ENCODE results near the gene CLSTN2.
A peak's percentile ranks its signal among the peaks of the same experiment; 100 is the strongest.

CLSTN2 gene

GRCh38 chr3:140521751-140522445 lies 586.9 kb downstream of the CLSTN2 start:
- Histone ChIP-seq H3K4ac (ENCODE audit: low read depth, low read length) (no peak overlapping the region), H3K27me3 (ENCODE audit: insufficient read depth, low read length) (no peaks in the 10 kb centered on the region), H3K79me1 (ENCODE audit: low read length) (peaks cover 3% of the 10 kb centered on the region), H2BK12ac (ENCODE audit: low read length) (peak overlapping the region; percentile 36), H4K12ac (ENCODE audit: low read depth, low read length) (peak overlapping the region; percentile 18), H2AFZ (ENCODE audit: insufficient read depth, low read length, poor library complexity) (no peak overlapping the region), H3K14ac (ENCODE audit: low read length) (no peak overlapping the region), H3K4me3 (ENCODE audit: low read depth, low read length) (no peak overlapping the region), H3K9ac (ENCODE audit: low read length) (no peak overlapping the region), H3K9me3 (ENCODE audit: insufficient read depth, low read depth, low read length) (no peaks in the 10 kb centered on the region), H2BK5ac (ENCODE audit: low read depth, low read length, poor library complexity) (peak overlapping the region; percentile 19), H3K36me3 (ENCODE audit: control insufficient read depth in 1 of 2, insufficient read depth in 2 of 2, low read length in 2 of 2) (no peaks in the 10 kb centered on the region), H3K4me2 (ENCODE audit: low read length) (peak overlapping the region; percentile 25), H3K79me2 (ENCODE audit: control insufficient read depth, insufficient read depth, low read length, poor library complexity) (no peaks in the 10 kb centered on the region), H4K91ac (ENCODE audit: low read depth, low read length) (peak overlapping the region; percentile 9), H4K8ac (ENCODE audit: low read depth, low read length) (no peak overlapping the region), H3K18ac (ENCODE audit: low read length) (peak overlapping the region; percentile 64), H3K23ac (ENCODE audit: low read length) (no peak overlapping the region), H3K27ac (ENCODE audit: low read depth, low read length) (peak overlapping the region; percentile 39), H3K4me1 (ENCODE audit: control insufficient read depth in 1 of 2, insufficient read depth in 2 of 2, low read length in 2 of 2) (peaks cover 10 to 20% of the 10 kb centered on the region in 2 experiments), H2BK120ac (ENCODE audit: insufficient read depth, low read length, poor library complexity) (peak overlapping the region; percentile 2), H2AK5ac (ENCODE audit: low read length) (no peak overlapping the region)
- WGBS (ENCODE audit: extremely low coverage, insufficient coverage, insufficient read length), result no CpG with 5 or more reads among the region's 10 CpGs
- peak; percentile 82 to 86 for DNase-seq

GRCh38 chr3:140522653-140523380 lies 587.8 kb downstream of the CLSTN2 start:
- no peak overlapping the region for H3K4me2 ChIP-seq (ENCODE audit: low read length)
- no peaks in the 10 kb centered on the region for H3K27me3 ChIP-seq (ENCODE audit: insufficient read depth, low read length)
- no peak overlapping the region for H4K12ac ChIP-seq (ENCODE audit: low read depth, low read length)
- no peaks in the 10 kb centered on the region for H3K36me3 ChIP-seq (ENCODE audit: control insufficient read depth in 1 of 2, insufficient read depth in 2 of 2, low read length in 2 of 2)
- H4K91ac ChIP-seq (ENCODE audit: low read depth, low read length), result no peak overlapping the region
- H3K79me2 ChIP-seq (ENCODE audit: control insufficient read depth, insufficient read depth, low read length, poor library complexity), result no peaks in the 10 kb centered on the region
- H3K23ac ChIP-seq (ENCODE audit: low read length), result no peak overlapping the region
- no peak overlapping the region for H2BK5ac ChIP-seq (ENCODE audit: low read depth, low read length, poor library complexity)
- H3K9me3 ChIP-seq (ENCODE audit: insufficient read depth, low read depth, low read length), result no peaks in the 10 kb centered on the region
- H3K4me3 ChIP-seq (ENCODE audit: low read depth, low read length), result no peak overlapping the region
- no CpG with 5 or more reads among the region's 5 CpGs for WGBS (ENCODE audit: extremely low coverage, insufficient coverage, insufficient read length)
- peaks cover 3% of the 10 kb centered on the region for H3K79me1 ChIP-seq (ENCODE audit: low read length)
- H2BK12ac ChIP-seq (ENCODE audit: low read length), result no peak overlapping the region
- no peak overlapping the region for H2AFZ ChIP-seq (ENCODE audit: insufficient read depth, low read length, poor library complexity)
- no peak overlapping the region for H3K14ac ChIP-seq (ENCODE audit: low read length)
- H3K4ac ChIP-seq (ENCODE audit: low read depth, low read length), result no peak overlapping the region
- H2AK5ac ChIP-seq (ENCODE audit: low read length), result no peak overlapping the region
- peaks cover 10 to 18% of the 10 kb centered on the region in 2 experiments for H3K4me1 ChIP-seq (ENCODE audit: control insufficient read depth in 1 of 2, insufficient read depth in 2 of 2, low read length in 2 of 2)
- H3K18ac ChIP-seq (ENCODE audit: low read length), result no peak overlapping the region
- peak overlapping the region; percentile 43 for H4K8ac ChIP-seq (ENCODE audit: low read depth, low read length)
- no peak overlapping the region for H3K9ac ChIP-seq (ENCODE audit: low read length)
- no peak overlapping the region for H3K27ac ChIP-seq (ENCODE audit: low read depth, low read length)
- H2BK120ac ChIP-seq (ENCODE audit: insufficient read depth, low read length, poor library complexity), result peak overlapping the region; percentile 11
- DNase-seq, result peak in 1 of 2 donors; percentile 13

- Histone ChIP-seq H3K18ac (ENCODE audit: low read length) (no peak overlapping the region), H3K27me3 (ENCODE audit: insufficient read depth, low read length) (no peaks in the 10 kb centered on the region), H3K79me1 (ENCODE audit: low read length) (peaks cover 3% of the 10 kb centered on the region), H2AFZ (ENCODE audit: insufficient read depth, low read length, poor library complexity) (no peak overlapping the region), H3K27ac (ENCODE audit: low read depth, low read length) (no peak overlapping the region), H3K9me3 (ENCODE audit: insufficient read depth, low read depth, low read length) (no peaks in the 10 kb centered on the region), H4K12ac (ENCODE audit: low read depth, low read length) (no peak overlapping the region), H2BK5ac (ENCODE audit: low read depth, low read length, poor library complexity) (no peak overlapping the region), H3K4me1 (ENCODE audit: control insufficient read depth in 1 of 2, insufficient read depth in 2 of 2, low read length in 2 of 2) (peaks cover 10 to 19% of the 10 kb centered on the region in 2 experiments), H3K79me2 (ENCODE audit: control insufficient read depth, insufficient read depth, low read length, poor library complexity) (no peaks in the 10 kb centered on the region), H3K36me3 (ENCODE audit: control insufficient read depth in 1 of 2, insufficient read depth in 2 of 2, low read length in 2 of 2) (no peaks in the 10 kb centered on the region), H2BK12ac (ENCODE audit: low read length) (no peak overlapping the region), H3K9ac (ENCODE audit: low read length) (no peak overlapping the region), H2AK5ac (ENCODE audit: low read length) (no peak overlapping the region), H3K4me2 (ENCODE audit: low read length) (no peak overlapping the region), H2BK120ac (ENCODE audit: insufficient read depth, low read length, poor library complexity) (no peak overlapping the region), H3K4me3 (ENCODE audit: low read depth, low read length) (no peak overlapping the region), H4K91ac (ENCODE audit: low read depth, low read length) (no peak overlapping the region), H3K4ac (ENCODE audit: low read depth, low read length) (no peak overlapping the region), H3K23ac (ENCODE audit: low read length) (no peak overlapping the region), H3K14ac (ENCODE audit: low read length) (no peak overlapping the region), H4K8ac (ENCODE audit: low read depth, low read length) (no peak overlapping the region)
- no peak for DNase-seq
- WGBS (ENCODE audit: extremely low coverage, insufficient coverage, insufficient read length), result no CpG with 5 or more reads among the region's 1 CpG
These were observed 588.6 kb downstream of the CLSTN2 start for GRCh38 chr3:140523600-140523999.

- Histone ChIP-seq H3K9me3 (ENCODE audit: insufficient read depth, low read depth, low read length) (no peaks in the 10 kb centered on the region), H3K36me3 (ENCODE audit: control insufficient read depth in 1 of 2, insufficient read depth in 2 of 2, low read length in 2 of 2) (no peaks in the 10 kb centered on the region), H3K14ac (ENCODE audit: low read length) (no peak overlapping the region), H3K4me3 (ENCODE audit: low read depth, low read length) (no peak overlapping the region), H3K23ac (ENCODE audit: low read length) (no peak overlapping the region), H2BK5ac (ENCODE audit: low read depth, low read length, poor library complexity) (no peak overlapping the region), H3K27ac (ENCODE audit: low read depth, low read length) (no peak overlapping the region), H4K91ac (ENCODE audit: low read depth, low read length) (no peak overlapping the region), H3K18ac (ENCODE audit: low read length) (no peak overlapping the region), H4K12ac (ENCODE audit: low read depth, low read length) (no peak overlapping the region), H3K79me1 (ENCODE audit: low read length) (peaks cover 2% of the 10 kb centered on the region), H4K8ac (ENCODE audit: low read depth, low read length) (no peak overlapping the region), H2BK12ac (ENCODE audit: low read length) (no peak overlapping the region), H3K27me3 (ENCODE audit: insufficient read depth, low read length) (no peaks in the 10 kb centered on the region), H3K4me1 (ENCODE audit: control insufficient read depth in 1 of 2, insufficient read depth in 2 of 2, low read length in 2 of 2) (peaks cover under 1 to 12% of the 10 kb centered on the region in 2 experiments), H2BK120ac (ENCODE audit: insufficient read depth, low read length, poor library complexity) (no peak overlapping the region), H3K79me2 (ENCODE audit: control insufficient read depth, insufficient read depth, low read length, poor library complexity) (no peaks in the 10 kb centered on the region), H2AK5ac (ENCODE audit: low read length) (no peak overlapping the region), H3K9ac (ENCODE audit: low read length) (no peak overlapping the region), H2AFZ (ENCODE audit: insufficient read depth, low read length, poor library complexity) (no peak overlapping the region), H3K4me2 (ENCODE audit: low read length) (no peak overlapping the region), H3K4ac (ENCODE audit: low read depth, low read length) (no peak overlapping the region)
- no peak for DNase-seq
These were observed 592.2 kb downstream of the CLSTN2 start for GRCh38 chr3:140527156-140527555.
